GM08714 (cell line): ENCODE results near the gene P2RY6.

ENCODE experiments used
- H3K4me3 ChIP-seq: fragments of 200-500 bp; sonication (Bioruptor generic); 2 replicates; pipeline ENCODE4 v1.5.1; 2014; ENCODE audit warnings: mild to moderate bottlenecking, low read length, inconsistent platforms
- ZNF274 ChIP-seq: IDR thresholded peaks from 2 replicates; pipeline ENCODE4 v1.6.1; 2012; ENCODE audit warnings: mild to moderate bottlenecking, low read depth, low read length

P2RY6 gene

DNA sequence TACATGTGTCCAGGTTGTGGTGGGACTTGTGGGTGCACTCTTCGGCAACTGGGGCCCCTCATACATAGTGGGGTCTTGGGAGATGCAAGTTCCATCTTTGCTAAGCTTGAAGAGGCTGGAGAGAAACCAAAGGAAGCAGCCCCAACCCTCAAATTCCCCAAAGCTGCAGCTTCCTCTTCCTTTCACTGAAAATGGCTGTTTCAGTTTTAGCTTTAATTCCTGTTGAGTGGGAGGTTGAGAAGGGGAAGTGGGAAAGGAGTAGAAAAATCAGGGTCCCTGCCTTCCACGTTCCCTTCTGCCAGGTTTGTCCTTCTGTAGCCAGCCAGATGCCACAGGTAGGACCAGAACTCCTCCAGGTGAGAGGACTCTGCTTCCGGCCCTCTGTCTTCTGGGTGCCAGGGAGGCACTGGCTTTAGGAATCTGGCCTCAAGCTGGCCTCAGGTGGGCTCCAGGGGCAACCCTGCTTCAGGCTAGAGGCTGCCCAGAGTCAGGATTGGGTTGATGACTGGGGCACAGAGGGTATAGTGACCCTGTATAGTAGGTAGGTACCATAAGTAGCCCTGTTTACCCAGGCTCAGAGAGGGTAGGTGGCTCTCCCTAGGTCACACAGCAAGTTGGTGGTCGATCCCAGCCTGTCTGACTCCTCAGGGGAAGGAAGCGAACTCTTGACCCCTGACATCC is 16.2 kb downstream of the P2RY6 start:
- no peak for TF ChIP-seq ZNF274
- H3K4me3 ChIP-seq: no peak overlapping the region

DNA sequence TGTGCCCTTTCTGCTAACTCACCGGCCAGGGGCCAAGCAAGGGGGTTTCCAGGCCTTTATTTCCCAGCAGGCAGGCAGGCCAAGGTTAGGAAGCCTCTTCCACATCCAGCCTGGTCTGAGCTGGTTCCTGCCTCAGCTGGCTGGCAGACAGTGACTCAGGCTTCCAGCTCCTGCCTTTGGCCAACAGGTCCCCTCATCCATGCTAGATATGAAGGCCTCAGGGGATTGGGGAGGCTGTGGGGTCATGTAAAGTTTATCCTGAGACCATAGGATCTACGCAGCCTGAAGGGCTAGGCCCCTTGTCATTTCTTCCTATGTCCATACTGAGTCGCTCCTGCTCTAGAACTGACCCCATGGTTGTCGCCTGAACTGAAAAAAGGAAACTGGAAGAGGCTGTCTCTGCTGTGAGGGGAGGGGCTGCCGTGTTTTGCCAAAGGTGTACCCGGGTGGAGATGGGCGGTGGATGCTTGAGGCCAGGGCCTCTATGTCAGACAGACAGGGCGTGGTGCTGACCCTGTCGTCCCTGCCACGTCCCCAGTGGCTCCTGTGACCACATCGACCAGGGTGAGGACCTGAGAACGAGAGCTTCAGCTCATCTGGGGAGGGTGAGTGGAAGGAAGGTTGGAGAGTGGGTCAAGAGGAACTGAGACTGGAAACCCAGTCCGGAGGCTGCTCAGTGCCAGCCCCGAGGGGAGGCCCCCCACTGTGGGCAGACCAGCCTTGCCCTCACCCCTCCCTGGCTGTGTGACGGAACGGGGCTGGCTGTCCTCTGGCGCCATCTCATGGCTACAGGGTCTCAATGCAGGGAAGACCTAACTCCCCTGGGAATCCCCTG is 17.0 kb downstream of the P2RY6 start:
- no peak overlapping the region for H3K4me3 ChIP-seq
- TF ChIP-seq ZNF274: no peak

DNA sequence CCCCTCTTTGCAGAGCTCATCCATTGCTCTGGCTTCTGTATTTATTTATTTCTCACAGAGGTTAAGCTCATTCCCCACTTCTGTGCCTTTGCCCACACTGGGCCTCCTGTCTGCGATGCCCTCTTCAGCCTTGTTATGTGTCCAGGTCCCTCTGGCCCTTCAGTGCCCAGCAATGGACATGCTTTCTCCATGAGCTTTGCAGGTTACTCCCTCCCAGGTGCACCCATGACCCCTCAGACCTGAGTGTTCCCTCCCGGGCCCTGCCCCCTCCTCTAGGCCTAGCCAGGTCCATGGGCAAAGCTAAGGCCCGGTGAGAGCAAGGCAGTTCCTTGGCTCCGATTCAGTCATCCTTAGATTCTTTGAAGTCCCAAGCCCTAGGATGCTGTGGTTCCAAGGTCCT is 18.4 kb downstream of the P2RY6 start:
- TF ChIP-seq ZNF274: no peak
- no peak overlapping the region for H3K4me3 ChIP-seq

DNA sequence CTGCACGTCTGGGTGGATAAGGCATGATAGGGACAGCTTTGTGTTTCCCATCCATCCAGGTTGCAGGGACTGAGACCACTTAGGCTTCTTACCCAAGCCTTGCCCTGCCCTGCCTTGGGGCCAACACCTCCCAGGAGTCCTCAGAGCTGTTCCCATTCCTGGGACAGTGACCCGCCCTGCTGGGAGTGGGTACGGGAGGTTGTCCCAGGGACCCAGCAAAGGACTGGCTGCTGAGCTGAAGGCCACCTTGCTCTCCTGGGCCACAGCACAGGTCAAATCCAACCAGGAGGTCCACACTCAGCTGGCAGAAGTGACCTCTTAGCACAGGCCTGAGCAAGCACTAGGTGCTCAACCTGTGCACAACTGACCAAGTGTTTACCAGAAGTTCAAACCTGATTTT is 19.1 kb downstream of the P2RY6 start:
- no peak overlapping the region for H3K4me3 ChIP-seq
- no peak for TF ChIP-seq ZNF274

DNA sequence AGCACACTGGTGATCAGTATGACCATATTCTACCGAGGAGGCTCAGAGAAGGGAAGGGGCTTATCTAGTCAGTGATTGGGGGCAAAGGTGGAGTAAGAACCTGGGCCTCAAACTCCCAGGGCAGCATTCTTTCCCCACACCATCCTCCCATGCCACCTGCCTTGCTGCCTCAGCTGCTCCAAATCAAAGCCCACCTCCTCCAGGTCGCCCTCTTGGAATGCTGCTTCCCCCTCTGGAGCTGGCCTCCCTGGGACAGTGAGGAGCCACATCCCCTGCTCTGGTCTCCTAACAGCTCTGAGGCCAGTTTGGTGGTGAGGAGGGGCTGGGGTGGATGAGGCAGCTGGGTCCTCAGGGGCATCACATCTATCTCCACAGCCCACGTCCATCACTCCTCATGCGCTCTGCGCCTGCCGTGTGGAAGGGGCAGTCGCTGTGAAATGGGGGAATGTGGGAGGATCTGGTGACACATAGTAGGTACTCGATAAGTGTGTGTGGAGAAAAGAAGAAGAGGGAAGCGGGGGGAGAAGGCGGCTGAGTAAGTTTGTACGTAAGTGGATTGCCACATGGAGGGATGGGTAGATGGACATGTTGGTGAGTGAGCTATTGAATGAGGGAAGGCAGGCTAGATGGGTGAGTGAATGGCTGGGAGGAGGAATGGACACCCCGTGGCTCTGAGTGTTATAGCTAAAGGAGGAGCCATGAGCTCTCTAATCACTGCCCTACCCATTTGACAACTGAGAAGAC is 19.8 kb downstream of the P2RY6 start:
- TF ChIP-seq ZNF274: no peak
- H3K4me3 ChIP-seq: no peak overlapping the region

DNA sequence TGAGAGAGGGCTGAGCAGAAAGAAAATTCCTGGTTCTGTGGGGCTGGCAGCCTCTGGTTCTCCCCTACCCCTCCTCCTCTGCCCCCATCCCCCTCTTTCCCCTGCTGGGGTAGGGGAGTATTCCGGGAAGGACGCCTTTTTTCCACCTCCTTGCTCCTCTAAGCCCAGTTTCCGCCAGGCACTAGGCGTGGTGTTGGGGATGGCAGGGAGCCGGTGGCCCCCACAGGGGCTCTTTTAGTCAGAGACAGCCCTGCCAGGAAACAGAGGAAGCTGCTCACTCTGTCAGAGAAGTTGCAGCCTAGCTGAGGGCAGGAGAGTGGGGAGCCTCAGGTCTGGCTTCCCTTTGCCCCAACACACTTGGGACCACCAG is 20.4 kb downstream of the P2RY6 start:
- TF ChIP-seq ZNF274: no peak
- H3K4me3 ChIP-seq: no peak overlapping the region

DNA sequence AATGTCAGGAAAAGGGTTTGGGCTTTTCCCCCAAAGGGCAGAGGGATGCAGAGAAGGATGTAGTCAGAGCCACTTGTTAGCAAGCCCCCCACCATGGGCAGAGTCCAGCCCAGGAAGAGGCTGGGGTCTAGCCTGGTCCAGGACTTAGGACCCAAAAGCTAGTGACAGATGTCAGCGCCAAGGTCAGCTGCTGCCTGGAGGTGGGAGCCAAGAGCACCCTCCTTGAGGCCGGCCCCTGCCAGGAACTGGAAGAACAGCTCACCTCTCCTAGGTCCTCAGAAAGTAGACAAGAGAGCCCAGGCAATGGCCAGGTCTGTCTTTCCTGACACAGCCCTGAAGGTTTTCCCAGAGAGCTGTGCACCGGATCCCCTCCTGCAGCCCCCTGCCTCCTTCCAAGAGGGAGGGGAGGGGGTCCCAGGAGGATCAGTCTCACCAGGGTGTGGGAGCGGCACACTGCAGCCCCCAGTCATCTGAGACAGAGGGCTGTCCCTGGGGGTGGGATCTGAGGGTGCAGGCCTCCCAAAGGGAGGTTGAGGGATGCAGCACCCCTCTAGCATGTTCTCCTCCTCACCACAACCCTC is 21.3 kb downstream of the P2RY6 start:
- TF ChIP-seq ZNF274: no peak
- no peak overlapping the region for H3K4me3 ChIP-seq

DNA sequence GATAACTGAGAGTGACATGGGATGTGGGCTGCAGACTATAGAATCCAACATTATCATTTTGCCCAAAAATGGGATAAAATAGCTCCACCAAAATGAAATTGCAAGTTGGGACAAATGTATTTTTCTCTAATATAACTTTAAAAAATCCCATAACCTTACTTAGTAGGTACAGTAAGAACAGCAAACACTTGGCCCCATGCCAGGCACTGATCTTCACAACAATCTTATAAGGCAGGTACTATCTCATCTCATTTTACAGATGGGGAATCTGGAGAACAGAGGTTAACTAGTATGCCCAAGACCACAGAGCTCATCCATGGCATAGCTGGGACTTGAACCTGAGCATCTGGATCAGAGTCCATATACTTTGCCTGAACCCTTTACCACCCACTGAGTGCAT is 22.5 kb downstream of the P2RY6 start:
- H3K4me3 ChIP-seq: no peak overlapping the region
- no peak for TF ChIP-seq ZNF274

DNA sequence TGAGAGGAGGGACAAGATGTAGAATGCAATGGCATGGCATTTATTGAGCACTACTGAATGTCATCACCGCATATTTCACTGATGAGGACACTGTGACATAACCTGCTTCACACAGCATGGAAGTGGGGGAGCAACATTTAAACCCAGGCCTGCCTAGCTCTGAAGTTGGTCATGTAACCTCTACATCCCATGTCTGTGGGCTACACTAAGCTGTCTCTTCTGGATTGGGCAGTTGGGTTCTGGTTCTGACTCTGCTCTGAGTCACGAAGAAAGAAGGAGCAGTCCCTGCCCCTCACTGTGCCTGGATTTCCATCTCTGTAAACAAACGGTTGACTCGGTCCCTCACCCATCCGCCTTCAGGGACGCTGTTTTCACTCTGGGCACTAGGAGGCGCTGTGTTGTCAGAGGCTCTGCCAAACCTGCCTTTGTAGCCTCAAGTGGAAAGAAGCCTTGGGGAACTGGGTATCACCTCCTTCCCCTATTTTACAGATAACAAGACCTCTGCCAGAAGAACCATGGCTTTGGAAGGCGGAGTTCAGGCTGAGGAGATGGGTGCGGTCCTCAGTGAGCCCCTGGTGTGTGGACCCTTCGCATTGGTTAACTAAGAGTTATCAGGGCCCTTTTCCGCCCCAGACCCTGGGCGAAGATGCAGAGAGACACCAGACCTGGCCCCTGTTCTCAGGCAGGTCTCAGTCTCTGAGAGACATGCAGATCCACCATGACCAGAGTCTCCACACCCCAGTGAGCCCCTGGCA is 23.3 kb downstream of the P2RY6 start:
- TF ChIP-seq ZNF274: no peak
- H3K4me3 ChIP-seq: no peak overlapping the region

DNA sequence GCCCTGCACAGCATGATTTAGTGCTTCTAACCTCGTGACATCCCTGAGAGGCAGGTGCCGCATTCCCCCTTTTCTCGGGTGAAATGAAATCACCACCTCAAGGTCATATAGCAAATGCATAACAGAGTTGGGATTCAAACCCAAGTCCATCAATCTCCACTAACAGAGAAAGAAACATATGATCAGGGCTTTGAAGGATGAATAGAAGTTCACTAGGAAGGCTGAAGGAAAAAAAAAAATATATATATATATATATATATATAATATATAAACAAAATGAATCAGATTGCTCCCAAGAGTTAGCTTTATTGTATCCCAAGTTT is 23.8 kb downstream of the P2RY6 start:
- TF ChIP-seq ZNF274: no peak
- no peak overlapping the region for H3K4me3 ChIP-seq

DNA sequence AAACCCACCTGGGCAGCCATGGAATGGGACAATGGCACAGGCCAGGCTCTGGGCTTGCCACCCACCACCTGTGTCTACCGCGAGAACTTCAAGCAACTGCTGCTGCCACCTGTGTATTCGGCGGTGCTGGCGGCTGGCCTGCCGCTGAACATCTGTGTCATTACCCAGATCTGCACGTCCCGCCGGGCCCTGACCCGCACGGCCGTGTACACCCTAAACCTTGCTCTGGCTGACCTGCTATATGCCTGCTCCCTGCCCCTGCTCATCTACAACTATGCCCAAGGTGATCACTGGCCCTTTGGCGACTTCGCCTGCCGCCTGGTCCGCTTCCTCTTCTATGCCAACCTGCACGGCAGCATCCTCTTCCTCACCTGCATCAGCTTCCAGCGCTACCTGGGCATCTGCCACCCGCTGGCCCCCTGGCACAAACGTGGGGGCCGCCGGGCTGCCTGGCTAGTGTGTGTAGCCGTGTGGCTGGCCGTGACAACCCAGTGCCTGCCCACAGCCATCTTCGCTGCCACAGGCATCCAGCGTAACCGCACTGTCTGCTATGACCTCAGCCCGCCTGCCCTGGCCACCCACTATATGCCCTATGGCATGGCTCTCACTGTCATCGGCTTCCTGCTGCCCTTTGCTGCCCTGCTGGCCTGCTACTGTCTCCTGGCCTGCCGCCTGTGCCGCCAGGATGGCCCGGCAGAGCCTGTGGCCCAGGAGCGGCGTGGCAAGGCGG is 24.5 kb downstream of the P2RY6 start:
- TF ChIP-seq ZNF274: no peak
- no peak overlapping the region for H3K4me3 ChIP-seq

DNA sequence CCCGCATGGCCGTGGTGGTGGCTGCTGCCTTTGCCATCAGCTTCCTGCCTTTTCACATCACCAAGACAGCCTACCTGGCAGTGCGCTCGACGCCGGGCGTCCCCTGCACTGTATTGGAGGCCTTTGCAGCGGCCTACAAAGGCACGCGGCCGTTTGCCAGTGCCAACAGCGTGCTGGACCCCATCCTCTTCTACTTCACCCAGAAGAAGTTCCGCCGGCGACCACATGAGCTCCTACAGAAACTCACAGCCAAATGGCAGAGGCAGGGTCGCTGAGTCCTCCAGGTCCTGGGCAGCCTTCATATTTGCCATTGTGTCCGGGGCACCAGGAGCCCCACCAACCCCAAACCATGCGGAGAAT is 25.1 kb downstream of the P2RY6 start:
- TF ChIP-seq ZNF274: no peak
- H3K4me3 ChIP-seq: no peak overlapping the region

DNA sequence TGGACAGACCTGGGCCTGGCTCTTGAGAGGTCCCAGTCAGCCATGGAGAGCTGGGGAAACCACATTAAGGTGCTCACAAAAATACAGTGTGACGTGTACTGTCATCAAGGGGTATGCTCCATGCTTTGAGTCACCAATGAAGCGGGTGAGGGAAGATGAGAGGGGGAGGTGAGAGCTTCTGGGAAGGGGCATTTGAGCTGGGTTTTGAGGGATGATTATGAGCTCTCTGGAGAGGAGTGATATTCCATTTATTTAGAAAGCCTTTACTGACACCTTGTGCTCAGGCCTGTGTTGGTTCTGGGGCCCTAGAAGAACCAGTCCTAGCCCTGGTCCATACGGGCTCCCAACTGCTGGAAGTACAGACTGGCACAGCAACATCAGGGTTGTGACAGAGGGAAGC is 25.6 kb downstream of the P2RY6 start:
- TF ChIP-seq ZNF274: no peak
- H3K4me3 ChIP-seq: no peak overlapping the region

DNA sequence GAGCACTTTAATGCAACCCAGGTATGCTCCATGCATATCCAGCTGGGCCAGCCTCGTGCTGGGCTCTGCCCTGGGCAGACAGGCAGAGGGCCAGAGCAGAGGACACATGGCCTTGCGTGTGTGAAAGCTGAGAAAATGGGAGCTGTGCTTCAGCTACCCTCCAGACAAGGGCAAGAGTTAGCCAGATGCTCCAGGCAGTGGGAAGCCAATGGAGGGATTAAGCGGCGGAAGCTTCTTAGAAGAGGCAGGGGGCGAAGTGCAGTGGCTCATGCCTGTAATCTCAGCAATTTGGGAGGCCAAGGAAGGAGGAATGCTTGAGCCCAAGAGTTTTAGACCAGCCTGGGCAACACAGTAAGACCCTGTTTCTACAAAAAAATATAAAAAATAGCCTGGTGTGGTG is 26.1 kb downstream of the P2RY6 start:
- no peak for TF ChIP-seq ZNF274

DNA sequence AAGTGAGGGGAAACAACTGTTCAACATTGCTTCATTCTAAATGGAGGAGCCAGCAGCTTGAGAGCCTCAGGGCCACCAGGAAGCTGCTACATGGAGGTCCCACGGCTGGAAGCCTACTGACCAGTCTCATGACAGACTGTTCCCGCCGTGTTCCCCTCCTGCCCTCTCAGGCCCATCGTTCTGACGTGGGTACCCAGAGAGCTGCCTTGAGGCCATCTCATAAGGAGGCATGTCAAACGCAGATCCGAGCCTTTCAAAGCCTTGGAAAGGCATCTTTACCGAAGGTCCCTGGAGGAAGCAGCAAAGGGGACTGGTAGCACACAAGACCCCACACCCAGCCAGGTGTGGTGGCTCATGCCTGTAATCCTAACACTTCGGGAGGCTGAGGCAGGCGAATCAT is 27.6 kb downstream of the P2RY6 start:
- H3K4me3 ChIP-seq: no peak overlapping the region
- no peak for TF ChIP-seq ZNF274

More for the DNA sequence above, 26.1 kb downstream of the P2RY6 start:
- H3K4me3 ChIP-seq: no peak overlapping the region
